Neuronal stem cell (in vitro differentiated cells): ENCODE measurements around the gene PTGES3L.

Source experiments
- DNase-seq: peaks from one replicate; pipeline ENCODE4 v3.0.0-alpha.2; 2013; ENCODE audit warnings: low spot score
- H2AFZ ChIP-seq: one replicate; pipeline ENCODE4 v1.6.1; 2013; ENCODE audit warnings: mild to moderate bottlenecking, low read length, inconsistent platforms
- H2AK5ac ChIP-seq: 2 replicates; pipeline ENCODE4 v1.6.1; 2013; ENCODE audit warnings: low read depth, mild to moderate bottlenecking, inconsistent platforms, low read length, moderate library complexity, mixed read lengths
- H2BK120ac ChIP-seq: 2 replicates; pipeline ENCODE4 v1.6.1; 2013; ENCODE audit warnings: low read depth, mild to moderate bottlenecking, inconsistent platforms, low read length, moderate library complexity, mixed read lengths
- H2BK12ac ChIP-seq: one replicate; pipeline ENCODE4 v1.6.1; 2013; ENCODE audit warnings: low read length, inconsistent platforms
- H2BK15ac ChIP-seq: 2 replicates; pipeline ENCODE4 v1.6.1; 2013; ENCODE audit warnings: mild to moderate bottlenecking, low read length, inconsistent platforms, mixed read lengths
- H2BK5ac ChIP-seq: one replicate; pipeline ENCODE4 v1.6.1; 2013; ENCODE audit warnings: inconsistent platforms, mild to moderate bottlenecking, low read length, moderate library complexity
- H3K14ac ChIP-seq: one replicate; pipeline ENCODE4 v1.6.1; 2013; ENCODE audit warnings: low read length, inconsistent platforms
- H3K18ac ChIP-seq: 2 replicates; pipeline ENCODE4 v1.6.1; 2013; ENCODE audit warnings: low read length, inconsistent platforms
- H3K23ac ChIP-seq: 2 replicates; pipeline ENCODE4 v1.6.1; 2013; ENCODE audit warnings: low read depth, mild to moderate bottlenecking, mixed read lengths, low read length, inconsistent platforms; ENCODE audit not compliant: poor library complexity
- H3K27ac ChIP-seq: replicated peaks from 3 replicates; pipeline ENCODE4 v1.5.1; 2013; ENCODE audit warnings: low read length, inconsistent platforms
- H3K27me3 ChIP-seq, 3 experiments: 2 replicates each; pipeline ENCODE4 v1.6.1; 2013; ENCODE audit warnings: low read length in 3 of 3, mild to moderate bottlenecking in 2 of 3, inconsistent platforms in 1 of 3, low read depth in 1 of 3, mixed read lengths in 1 of 3, moderate library complexity in 1 of 3; ENCODE audit not compliant: control insufficient read depth in 3 of 3, insufficient read depth in 3 of 3
- H3K36me3 ChIP-seq, 2 donors: replicated peaks in 1 of 2; 2 replicates each; pipeline ENCODE4 v1.6.1; 2013; ENCODE audit warnings: low read length in 2 of 2; ENCODE audit not compliant: control insufficient read depth in 2 of 2, insufficient read depth in 2 of 2
- H3K4ac ChIP-seq: 2 replicates; pipeline ENCODE4 v1.6.1; 2013; ENCODE audit warnings: inconsistent platforms, mild to moderate bottlenecking, low read length, moderate library complexity
- H3K4me1 ChIP-seq, 2 donors: 1 replicate in 1 of 2; 2 replicates in 1 of 2; pipeline ENCODE4 v1.6.1; 2013; ENCODE audit warnings: low read length in 2 of 2, low read depth in 1 of 2; ENCODE audit not compliant: control insufficient read depth in 2 of 2, insufficient read depth in 1 of 2
- H3K4me2 ChIP-seq: one replicate; pipeline ENCODE4 v1.6.1; 2013; ENCODE audit warnings: mild to moderate bottlenecking, low read length, inconsistent platforms; ENCODE audit not compliant: insufficient read depth, poor library complexity, severe bottlenecking
- H3K4me3 ChIP-seq, 2 donors: 2 replicates each; pipeline ENCODE4 v1.5.1; 2013; ENCODE audit warnings: low read length in 2 of 2, mild to moderate bottlenecking in 2 of 2, inconsistent platforms in 1 of 2, moderate library complexity in 1 of 2
- H3K79me1 ChIP-seq: one replicate; pipeline ENCODE4 v1.6.1; 2013; ENCODE audit warnings: low read depth, mild to moderate bottlenecking, inconsistent platforms, low read length, moderate library complexity
- H3K9ac ChIP-seq: one replicate; pipeline ENCODE4 v1.6.1; 2013; ENCODE audit warnings: mild to moderate bottlenecking, low read depth, low read length, inconsistent platforms; ENCODE audit not compliant: poor library complexity
- H3K9me3 ChIP-seq, 2 donors: replicated peaks in 1 of 2; 2 replicates each; pipeline versions ENCODE3 to v1.6.1; 2013; ENCODE audit warnings: low read length in 2 of 2, mild to moderate bottlenecking in 2 of 2, inconsistent platforms in 1 of 2, low read depth in 1 of 2, mixed read lengths in 1 of 2, moderate library complexity in 1 of 2; ENCODE audit not compliant: control insufficient read depth in 2 of 2, insufficient read depth in 1 of 2
- H4K8ac ChIP-seq: one replicate; pipeline ENCODE4 v1.6.1; 2013; ENCODE audit warnings: low read depth, mild to moderate bottlenecking, inconsistent platforms, low read length, moderate library complexity
- H4K91ac ChIP-seq: one replicate; pipeline ENCODE4 v1.6.1; 2013; ENCODE audit warnings: low read length, low read depth, mild to moderate bottlenecking, inconsistent platforms; ENCODE audit not compliant: poor library complexity
- WGBS, 2 donors: extraction: QIAGEN DNeasy Blood & Tissue Kit; methylation state at CpG; one replicate each; pipeline ENCODE4 v1.1.7; 2013; ENCODE audit warnings: missing lambda C conversion rate in 2 of 2, mixed read lengths in 1 of 2; ENCODE audit not compliant: insufficient read length in 2 of 2, insufficient replicate concordance in 1 of 2; ENCODE audit errors: extremely low coverage in 2 of 2; 5-methylcytosine and 5-hydroxymethylcytosine counted together

PTGES3L gene

DNA sequence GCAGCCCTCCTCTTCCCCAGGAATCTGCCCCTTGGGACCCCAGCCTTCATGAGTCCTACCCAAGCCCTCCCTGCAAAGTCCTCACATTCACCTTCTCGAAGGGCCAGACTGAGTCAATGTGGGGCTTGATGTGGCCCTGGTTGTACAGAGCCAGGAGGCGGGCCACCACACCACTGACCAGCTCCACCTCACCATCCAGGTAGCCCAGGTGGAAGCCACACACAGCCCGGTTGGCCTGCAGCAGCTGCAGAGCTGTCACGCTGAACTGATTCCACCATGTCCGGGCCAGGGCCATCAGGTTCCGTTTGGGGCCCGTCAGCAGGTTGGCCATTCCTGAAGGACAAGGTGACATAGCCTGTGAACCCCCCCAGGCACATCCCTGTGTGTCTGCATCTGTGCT, 36.3 kb upstream of the PTGES3L start:
- Histone ChIP-seq H3K27me3 (no peaks in the 10 kb centered on the region), H2BK12ac (no peak overlapping the region), H4K91ac (no peak overlapping the region), H4K8ac (no peak overlapping the region), H2AK5ac (no peak overlapping the region), H3K4me2 (no peak overlapping the region), H3K14ac (peak overlapping the region; percentile 42), H3K18ac (peak overlapping the region; percentile 15), H3K36me3 (peaks cover 12 to 21% of the 10 kb centered on the region in 2 donors), H3K4ac (no peak overlapping the region), H3K79me1 (peaks cover 11% of the 10 kb centered on the region), H2AFZ (no peak overlapping the region), H3K23ac (no peak overlapping the region), H3K4me1 (peaks cover 20 to 52% of the 10 kb centered on the region in 2 donors), H3K4me3 (peak overlapping the region in 1 of 2 donors; percentile 11), H2BK120ac (no peak overlapping the region), H3K27ac (no peak overlapping the region), H2BK15ac (no peak overlapping the region), H3K9me3 (no peaks in the 10 kb centered on the region), H2BK5ac (no peak overlapping the region), H3K9ac (peak overlapping the region; percentile 78)
- DNase-seq: no peak
- WGBS, 2 donors: no CpG with 5 or more reads among the region's 7 CpGs

- Histone ChIP-seq H3K18ac (no peak overlapping the region), H3K36me3 (peaks cover 12 to 21% of the 10 kb centered on the region in 2 donors)
Measured at GRCh38 chr17:43015579-43015978, 35.7 kb upstream of the PTGES3L start.

DNA sequence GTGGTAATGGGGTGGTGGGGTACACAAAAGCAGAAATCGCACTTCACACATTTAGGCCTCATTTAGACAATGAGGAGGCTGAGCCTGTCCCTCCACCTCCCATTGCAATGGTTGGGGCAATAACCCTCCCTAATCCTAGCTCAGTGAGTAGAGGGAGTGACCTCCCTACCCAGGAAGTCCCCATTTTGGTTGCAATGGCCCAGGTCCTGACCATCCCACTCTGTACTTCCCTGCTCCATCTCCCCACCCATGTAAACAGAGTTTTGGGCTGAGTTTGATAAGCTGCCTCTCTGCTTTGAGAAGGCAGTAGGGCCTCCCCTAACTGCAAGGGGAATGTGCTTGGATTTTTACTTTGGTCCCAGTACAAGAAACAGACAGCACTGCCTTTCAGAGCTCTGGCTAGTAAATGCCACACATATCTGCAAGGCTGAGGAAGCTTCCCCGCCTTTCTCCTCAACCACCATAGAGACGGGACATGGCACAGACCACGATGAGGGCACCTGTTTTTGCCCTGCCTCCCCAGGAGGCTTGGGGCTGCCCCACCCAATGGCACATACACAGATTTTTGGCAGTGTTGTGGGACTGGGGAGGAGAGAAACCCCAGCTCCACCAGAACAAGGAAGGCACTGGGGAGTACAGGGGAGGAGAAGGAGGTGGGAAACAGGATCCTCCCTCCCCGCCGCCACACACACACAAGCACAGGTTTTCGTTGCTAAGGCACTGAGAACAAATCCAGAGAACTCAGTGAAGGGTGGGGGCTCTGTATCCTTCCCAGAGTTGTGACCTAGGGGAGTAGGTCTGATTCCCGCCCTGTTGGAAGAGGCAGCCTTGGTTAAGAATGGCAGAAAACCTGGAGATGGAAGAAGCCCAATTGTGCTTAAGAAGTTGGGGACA, 35.0 kb upstream of the PTGES3L start:
- WGBS, 2 donors: no CpG with 5 or more reads among the region's 8 CpGs
- no peak overlapping the region for H2AK5ac ChIP-seq
- no peak overlapping the region for H4K91ac ChIP-seq
- H3K79me1 ChIP-seq: peaks cover 9% of the 10 kb centered on the region
- H3K4me1 ChIP-seq: peaks cover 20 to 42% of the 10 kb centered on the region in 2 donors
- H2BK12ac ChIP-seq: no peak overlapping the region
- H2BK5ac ChIP-seq: no peak overlapping the region
- no peak overlapping the region for H3K23ac ChIP-seq
- H2BK15ac ChIP-seq: no peak overlapping the region
- no peak overlapping the region for H3K4me2 ChIP-seq
- H3K27me3 ChIP-seq: no peaks in the 10 kb centered on the region
- H3K27ac ChIP-seq: no peak overlapping the region
- no peak overlapping the region for H3K4ac ChIP-seq
- H4K8ac ChIP-seq: no peak overlapping the region
- H3K14ac ChIP-seq: no peak overlapping the region
- H3K9me3 ChIP-seq: no peaks in the 10 kb centered on the region
- no peak for DNase-seq
- H3K4me3 ChIP-seq: peak overlapping the region in 1 of 2 donors; percentile 4
- no peak overlapping the region for H2BK120ac ChIP-seq
- peak overlapping the region; percentile 17 for H3K9ac ChIP-seq
- H3K36me3 ChIP-seq: peaks cover 12 to 21% of the 10 kb centered on the region in 2 donors
- peak overlapping the region; percentile 6 for H2AFZ ChIP-seq
- no peak overlapping the region for H3K18ac ChIP-seq

More at GRCh38 chr17:43015579-43015978, 35.7 kb upstream of the PTGES3L start:
- H2AK5ac ChIP-seq: no peak overlapping the region
- H4K91ac ChIP-seq: no peak overlapping the region
- no peaks in the 10 kb centered on the region for H3K9me3 ChIP-seq
- peaks cover 20 to 48% of the 10 kb centered on the region in 2 donors for H3K4me1 ChIP-seq
- no peak overlapping the region for H2BK15ac ChIP-seq
- H3K14ac ChIP-seq: no peak overlapping the region
- H3K27ac ChIP-seq: no peak overlapping the region
- peak overlapping the region; percentile 6 for H2AFZ ChIP-seq
- no peak overlapping the region for H3K9ac ChIP-seq
- no peak overlapping the region for H3K4me3 ChIP-seq
- H3K4me2 ChIP-seq: no peak overlapping the region
- no peak overlapping the region for H2BK120ac ChIP-seq
- no peak overlapping the region for H3K23ac ChIP-seq
- no peak for DNase-seq
- H2BK5ac ChIP-seq: no peak overlapping the region
- no peak overlapping the region for H4K8ac ChIP-seq
- H3K4ac ChIP-seq: no peak overlapping the region
- H3K79me1 ChIP-seq: peaks cover 10% of the 10 kb centered on the region
- no peak overlapping the region for H2BK12ac ChIP-seq
- no CpG with 5 or more reads among the region's 9 CpGs for WGBS, 2 donors
- H3K27me3 ChIP-seq: no peaks in the 10 kb centered on the region

GRCh38 chr17:43014020-43014648, 34.3 kb upstream of the PTGES3L start:
- H3K27ac ChIP-seq: no peak overlapping the region

More at GRCh38 chr17:43014020-43014648, 34.3 kb upstream of the PTGES3L start:
- no peak overlapping the region for H2BK12ac ChIP-seq
- no peaks in the 10 kb centered on the region for H3K9me3 ChIP-seq
- peaks cover 5% of the 10 kb centered on the region for H3K79me1 ChIP-seq
- H3K36me3 ChIP-seq: peaks cover 12 to 21% of the 10 kb centered on the region in 2 donors
- no peak overlapping the region for H2BK5ac ChIP-seq
- no CpG with 5 or more reads among the region's 12 CpGs for WGBS, 2 donors
- no peak overlapping the region for H4K91ac ChIP-seq
- H3K4me1 ChIP-seq: peaks cover 16 to 35% of the 10 kb centered on the region in 2 donors
- DNase-seq: no peak
- no peak overlapping the region for H2BK120ac ChIP-seq
- peak overlapping the region; percentile 34 for H3K9ac ChIP-seq
- no peak overlapping the region for H3K4ac ChIP-seq
- no peak overlapping the region for H2BK15ac ChIP-seq
- no peaks in the 10 kb centered on the region for H3K27me3 ChIP-seq
- no peak overlapping the region for H3K14ac ChIP-seq
- H3K4me2 ChIP-seq: no peak overlapping the region
- H3K18ac ChIP-seq: no peak overlapping the region
- H2AK5ac ChIP-seq: no peak overlapping the region
- H3K4me3 ChIP-seq: no peak overlapping the region
- H3K23ac ChIP-seq: peak overlapping the region; percentile 34
- H2AFZ ChIP-seq: no peak overlapping the region
- H4K8ac ChIP-seq: no peak overlapping the region
